Large intestine (tissue), 3 donors: Measurements from ENCODE around the gene POF1B. TPM values are rescaled to one million over a fixed set of nuclear protein-coding genes. Genes with fewer than 3 reads are reported as not detected.
A peak's percentile ranks its signal among the peaks of the same experiment; 100 is the strongest.

Experiments
- DNase-seq, 2 donors: peaks; one replicate each; pipeline versions ENCODE4 v3.0.0 to v3.0.0-alpha.2; 2013
- H3K27ac ChIP-seq: one replicate; pipeline ENCODE4 v1.5.1; 2013; ENCODE audit warnings: low read length
- H3K27me3 ChIP-seq: 2 replicates; pipeline ENCODE4 v1.6.1; 2013; ENCODE audit warnings: low read length; ENCODE audit not compliant: control insufficient read depth, insufficient read depth
- H3K36me3 ChIP-seq: 2 replicates; pipeline ENCODE4 v1.6.1; 2013; ENCODE audit warnings: low read length; ENCODE audit not compliant: control insufficient read depth, insufficient read depth
- H3K4me1 ChIP-seq: one replicate; pipeline ENCODE4 v1.6.1; 2013; ENCODE audit warnings: low read length; ENCODE audit not compliant: control insufficient read depth, insufficient read depth
- H3K4me3 ChIP-seq: one replicate; pipeline ENCODE4 v1.5.1; 2013; ENCODE audit warnings: low read length
- H3K9me3 ChIP-seq: one replicate; pipeline ENCODE4 v1.6.1; 2013; ENCODE audit warnings: mild to moderate bottlenecking, low read depth, low read length, moderate library complexity; ENCODE audit not compliant: control insufficient read depth
- WGBS: methylation state at CpG from one replicate; pipeline ENCODE4 v1.1.5; 2013; ENCODE audit warnings: low lambda C conversion rate; ENCODE audit not compliant: insufficient coverage; 5-methylcytosine and 5-hydroxymethylcytosine counted together
- polyA plus RNA-seq: library from polyadenylated mRNA; unstranded; fragments of 120-200 nt; gene quantifications from one replicate; pipeline ENCODE4 v1.2.1, GENCODE V29; 2013

Gene POF1B
- polyA plus RNA-seq, 1 donor = 47.5 TPM

GRCh38 chrX:85243761-85244449 lies 135.6 kb downstream of the POF1B start, which contains the start of the genes SATL1 and ZNF711:
TSS of gene SATL1 (minus strand) at chrX:85243779. CDS start at chrX:85108968, 134,811 bp downstream.
TSS of gene ZNF711 (plus strand) at chrX:85243991. CDS start at chrX:85247573, 3,582 bp downstream.
- Histone ChIP-seq H3K9me3 (no peaks in the 10 kb centered on the region), H3K27ac (peak within 1 kb of the TSS; percentile 94), H3K36me3 (no peaks in the 10 kb centered on the region), H3K4me3 (peak within 1 kb of the TSS; percentile 87), H3K4me1 (no peaks in the 10 kb centered on the region), H3K27me3 (no peaks in the 10 kb centered on the region)
- DNase-seq = peak; percentile 84 to 88
- no CpG with 5 or more reads among the region's 65 CpGs for WGBS

- peak in 1 of 2 donors; percentile 14 for DNase-seq
- Histone ChIP-seq H3K27ac (peak overlapping the region; percentile 94), H3K4me1 (no peaks in the 10 kb centered on the region), H3K27me3 (no peaks in the 10 kb centered on the region), H3K9me3 (no peaks in the 10 kb centered on the region), H3K4me3 (peak overlapping the region; percentile 87), H3K36me3 (no peaks in the 10 kb centered on the region)
- WGBS = 29% methylated on average over 2 of the region's 2 CpGs
These were observed 136.3 kb downstream of the POF1B start for GRCh38 chrX:85243155-85243554.

Other genes starting within 250 kb of the POF1B start
- gene SATL1, start 135.9 kb downstream of the POF1B start, polyA plus RNA-seq = 0.22 TPM
- 42.0 TPM for gene ZNF711, start 135.7 kb downstream of the POF1B start, polyA plus RNA-seq